MCF 10A (cell line): ENCODE measurements around the gene UBAP2L. TPM values are rescaled to one million over a fixed set of nuclear protein-coding genes. Genes with fewer than 3 reads are reported as not detected.

Source experiments
- BruUV-seq: library from RNA; stranded (reverse); fragments of 400-500 nt; replicated peaks from 2 replicates; lab custom pipeline; 2021; lab: Mats Ljungman, UMichigan
- CTCF ChIA-PET: fragments of 300-600 bp; sonication (Branson Sonifier 250); formaldehyde crosslinking; extraction: SDS; loops from one replicate; lab custom pipeline; 2021; ENCODE audit warnings: antibody characterized with exemption, inconsistent platforms; lab: Yijun Ruan, JAX
- POLR2A ChIA-PET: fragments of 300-600, 350-650 bp; sonication (Branson Sonifier 250); formaldehyde crosslinking; extraction: SDS; loops from one replicate; lab custom pipeline; 2020; ENCODE audit warnings: antibody characterized with exemption, inconsistent platforms; lab: Yijun Ruan, JAX
- DNase-seq: peaks from one replicate; pipeline ENCODE4 v3.0.0-alpha.2; 2018; ENCODE audit not compliant: unreplicated experiment
- H3K27ac Mint-ChIP-seq: one replicate; pipeline ENCODE4 v1.8.0; 2022; ENCODE audit warnings: mild to moderate bottlenecking, low read depth, mixed read lengths; ENCODE audit not compliant: unreplicated experiment
- H3K27me3 Mint-ChIP-seq: one replicate; pipeline ENCODE4 v1.8.0; 2022; ENCODE audit warnings: mixed read lengths; ENCODE audit not compliant: insufficient read depth, unreplicated experiment
- H3K36me3 Mint-ChIP-seq: one replicate; pipeline ENCODE4 v1.8.0; 2022; ENCODE audit warnings: mild to moderate bottlenecking, moderate library complexity, mixed read lengths; ENCODE audit not compliant: insufficient read depth, unreplicated experiment
- H3K4me1 Mint-ChIP-seq: one replicate; pipeline ENCODE4 v1.8.0; 2022; ENCODE audit warnings: mixed read lengths; ENCODE audit not compliant: insufficient read depth, unreplicated experiment
- H3K4me3 Mint-ChIP-seq: one replicate; pipeline ENCODE4 v1.8.0; 2022; ENCODE audit warnings: mild to moderate bottlenecking, moderate library complexity, mixed read lengths; ENCODE audit not compliant: unreplicated experiment
- H3K9me3 Mint-ChIP-seq: one replicate; pipeline ENCODE4 v1.8.0; 2022; ENCODE audit warnings: mixed read lengths; ENCODE audit not compliant: unreplicated experiment
- intact Hi-C: fragments of 100-400 bp; cut with micrococcal nuclease; formaldehyde crosslinking; loops from 2 replicates; pipeline ENCODE4 v1.14.1; 2022
- total RNA-seq: library from RNA; stranded (reverse); gene quantifications from 2 replicates; pipeline ENCODE4 v1.2.3, GENCODE V29; 2022
- TF ChIP-seq, protein P1 (sequence below): fragments of 200-600 bp; IDR thresholded peaks from one replicate; pipeline ENCODE4 v1.8.0; 2022; ENCODE audit warnings: antibody characterized with exemption, mild to moderate bottlenecking; ENCODE audit not compliant: unreplicated experiment

Gene UBAP2L
- total RNA-seq, 1 experiment from 2014 or later = 223 TPM

DNA sequence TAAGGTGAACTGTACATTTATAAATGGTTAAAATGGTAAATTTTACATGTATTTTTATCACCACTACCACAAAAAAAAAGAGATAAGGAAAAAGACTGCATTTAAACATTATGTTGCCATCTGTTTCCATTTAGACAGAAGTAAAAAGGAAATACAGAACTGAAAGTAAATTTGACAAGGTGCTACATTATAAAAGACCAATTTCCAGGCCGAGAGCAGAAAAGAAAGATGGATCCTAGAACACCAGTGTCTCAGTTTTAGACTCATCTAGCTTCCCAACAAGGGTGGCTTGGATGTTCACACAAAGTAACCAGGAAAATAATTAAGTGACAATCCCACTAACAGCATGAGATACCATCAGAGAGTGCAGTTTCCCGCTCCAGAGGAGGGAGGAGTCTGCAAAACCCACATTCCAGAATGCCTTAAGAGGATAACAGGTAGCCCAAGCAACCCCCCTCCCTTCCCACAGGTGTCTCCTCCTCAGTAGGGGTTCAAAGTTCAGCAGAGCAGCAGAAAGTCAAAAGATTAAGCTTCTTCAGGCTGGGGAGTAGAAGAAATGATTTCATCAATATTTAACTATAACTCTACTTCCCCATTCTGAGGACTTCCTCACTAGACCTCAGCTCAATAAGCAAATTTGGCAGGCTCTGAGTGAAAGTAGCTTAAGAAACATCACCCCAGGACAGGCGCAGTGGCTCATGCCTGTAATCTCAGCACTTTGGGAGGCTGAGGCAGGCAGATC, 40.6 kb upstream of the UBAP2L start:
- BruUV-seq = no TSS peak
- H3K4me1 Mint-ChIP-seq = peaks cover 54% of the 10 kb centered on the region

DNA sequence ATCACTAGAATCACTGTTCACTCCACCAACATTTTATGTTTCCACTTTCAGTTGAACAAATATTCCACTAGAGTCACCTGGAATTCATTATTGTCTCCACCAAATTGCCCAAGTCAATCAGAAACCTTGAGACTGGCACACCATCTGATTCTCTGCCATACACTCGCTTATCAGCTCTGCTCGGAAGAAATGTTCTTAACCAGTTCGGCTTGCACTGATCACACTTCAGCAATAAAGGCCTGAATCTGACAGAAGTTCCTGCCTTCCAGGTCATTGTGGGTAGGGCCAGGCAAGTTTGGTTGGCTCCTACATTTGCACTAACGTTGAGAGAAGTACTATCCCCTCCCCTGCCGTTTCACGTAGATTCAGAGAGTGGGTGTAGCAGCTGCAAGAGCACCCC, 38.8 kb upstream of the UBAP2L start:
- Mint-ChIP-seq H3K9me3 (no peaks in the 10 kb centered on the region), H3K27ac (peak overlapping the region; percentile 96), H3K27me3 (no peaks in the 10 kb centered on the region), H3K36me3 (peaks cover 29% of the 10 kb centered on the region), H3K4me1 (peaks cover 40% of the 10 kb centered on the region), H3K4me3 (peak overlapping the region; percentile 92)
- ChIA-PET CTCF (interaction anchor here (0.6 to 2.1 kb wide), 8 partner anchors 12 to 311 kb away, joined by 3 to 9 read pairs (median 3); partner anchors contain the start of gene HAX1), POLR2A (interaction anchor here (0.6 to 8.6 kb wide), 28 partner anchors 9 to 571 kb away, joined by 3 to 140 read pairs (median 4); partner anchors contain the start of genes CREB3L4, CRTC2, JTB and RPS27)
- BruUV-seq = TSS peak; percentile 32
- TF ChIP-seq, protein P1, sequence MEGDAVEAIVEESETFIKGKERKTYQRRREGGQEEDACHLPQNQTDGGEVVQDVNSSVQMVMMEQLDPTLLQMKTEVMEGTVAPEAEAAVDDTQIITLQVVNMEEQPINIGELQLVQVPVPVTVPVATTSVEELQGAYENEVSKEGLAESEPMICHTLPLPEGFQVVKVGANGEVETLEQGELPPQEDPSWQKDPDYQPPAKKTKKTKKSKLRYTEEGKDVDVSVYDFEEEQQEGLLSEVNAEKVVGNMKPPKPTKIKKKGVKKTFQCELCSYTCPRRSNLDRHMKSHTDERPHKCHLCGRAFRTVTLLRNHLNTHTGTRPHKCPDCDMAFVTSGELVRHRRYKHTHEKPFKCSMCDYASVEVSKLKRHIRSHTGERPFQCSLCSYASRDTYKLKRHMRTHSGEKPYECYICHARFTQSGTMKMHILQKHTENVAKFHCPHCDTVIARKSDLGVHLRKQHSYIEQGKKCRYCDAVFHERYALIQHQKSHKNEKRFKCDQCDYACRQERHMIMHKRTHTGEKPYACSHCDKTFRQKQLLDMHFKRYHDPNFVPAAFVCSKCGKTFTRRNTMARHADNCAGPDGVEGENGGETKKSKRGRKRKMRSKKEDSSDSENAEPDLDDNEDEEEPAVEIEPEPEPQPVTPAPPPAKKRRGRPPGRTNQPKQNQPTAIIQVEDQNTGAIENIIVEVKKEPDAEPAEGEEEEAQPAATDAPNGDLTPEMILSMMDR = no peak
- intact Hi-C loops = loop anchor here (1.0 to 10.0 kb wide), 3 partner anchors 192 to 387 kb away; partner anchors contain the start of gene RPS27
- no peak for DNase-seq

More for the DNA sequence above, 40.6 kb upstream of the UBAP2L start:
- peaks cover 41% of the 10 kb centered on the region for H3K36me3 Mint-ChIP-seq
- ChIA-PET CTCF (interaction anchor here (0.6 to 2.1 kb wide), 7 partner anchors 9 to 185 kb away, joined by 3 to 9 read pairs (median 5); partner anchors contain the start of genes HAX1 and TPM3), POLR2A (interaction anchor here (0.6 to 8.6 kb wide), 8 partner anchors 12 to 229 kb away, joined by 3 to 140 read pairs (median 16); partner anchors contain the start of genes RPS27, TPM3 and UBAP2L)
- DNase-seq = no peak
- TF ChIP-seq, protein P1 = no peak
- intact Hi-C loops = loop anchor here (10.0 kb wide), 2 partner anchors 365 to 385 kb away; no protein-coding TSS in a partner anchor
- no peak overlapping the region for H3K4me3 Mint-ChIP-seq
- H3K9me3 Mint-ChIP-seq = no peaks in the 10 kb centered on the region
- no peaks in the 10 kb centered on the region for H3K27me3 Mint-ChIP-seq
- peak overlapping the region; percentile 96 for H3K27ac Mint-ChIP-seq

DNA sequence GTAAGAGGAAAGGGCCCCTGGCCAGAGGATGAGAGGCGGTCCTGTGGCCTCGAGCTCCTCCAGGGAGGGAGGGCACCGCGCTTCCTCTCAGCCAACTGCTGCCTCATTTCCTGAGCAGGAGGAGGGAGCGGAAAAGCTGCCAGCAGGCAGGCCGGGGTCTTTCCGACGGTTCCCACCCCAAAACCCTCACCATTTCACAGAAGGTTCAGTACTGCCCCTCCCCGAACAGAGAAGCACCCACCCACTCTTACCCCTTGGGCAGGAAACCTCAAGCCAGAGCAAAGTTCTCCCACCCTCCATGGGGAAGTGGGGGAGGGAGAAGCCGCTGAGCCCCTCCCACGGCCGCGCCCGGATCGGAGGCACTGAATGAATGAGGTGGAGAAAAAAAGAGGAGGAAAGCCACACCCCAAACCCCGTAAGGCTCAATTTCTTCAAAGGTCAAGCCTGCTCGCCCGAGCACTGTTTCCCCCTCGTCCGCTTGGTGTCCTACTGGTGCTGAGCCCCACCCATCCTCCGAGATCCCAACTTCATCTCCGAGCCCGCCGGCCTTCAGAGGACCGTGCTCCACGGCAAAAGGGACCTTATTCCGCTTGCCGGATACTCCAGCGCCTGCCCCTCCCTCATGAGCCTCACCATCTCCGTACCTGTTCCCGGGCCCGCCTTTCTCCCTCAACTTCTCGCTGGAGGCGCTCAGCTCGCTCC, 38.3 kb upstream of the UBAP2L start:
- Mint-ChIP-seq H3K4me3 (peak overlapping the region; percentile 92), H3K36me3 (peaks cover 29% of the 10 kb centered on the region), H3K9me3 (no peaks in the 10 kb centered on the region), H3K27me3 (no peaks in the 10 kb centered on the region), H3K27ac (peak overlapping the region; percentile 96), H3K4me1 (peaks cover 35% of the 10 kb centered on the region)
- ChIA-PET POLR2A (interaction anchor here (0.6 to 8.6 kb wide), 34 partner anchors 8 to 572 kb away, joined by 3 to 140 read pairs (median 4); partner anchors contain the start of genes CREB3L4, CRTC2, HAX1 and JTB), CTCF (interaction anchor here (0.6 to 2.1 kb wide), 9 partner anchors 11 to 1287 kb away, joined by 3 to 9 read pairs (median 4); partner anchors contain the start of gene HAX1)
- peak; percentile 86 for DNase-seq
- TF ChIP-seq, protein P1 = peak; percentile 3
- no TSS peak for BruUV-seq
- intact Hi-C loops = loop anchor here (1.0 to 10.0 kb wide), 3 partner anchors 192 to 388 kb away; partner anchors contain the start of gene RPS27
